ENCODE data around the gene GAS1.

DNA sequence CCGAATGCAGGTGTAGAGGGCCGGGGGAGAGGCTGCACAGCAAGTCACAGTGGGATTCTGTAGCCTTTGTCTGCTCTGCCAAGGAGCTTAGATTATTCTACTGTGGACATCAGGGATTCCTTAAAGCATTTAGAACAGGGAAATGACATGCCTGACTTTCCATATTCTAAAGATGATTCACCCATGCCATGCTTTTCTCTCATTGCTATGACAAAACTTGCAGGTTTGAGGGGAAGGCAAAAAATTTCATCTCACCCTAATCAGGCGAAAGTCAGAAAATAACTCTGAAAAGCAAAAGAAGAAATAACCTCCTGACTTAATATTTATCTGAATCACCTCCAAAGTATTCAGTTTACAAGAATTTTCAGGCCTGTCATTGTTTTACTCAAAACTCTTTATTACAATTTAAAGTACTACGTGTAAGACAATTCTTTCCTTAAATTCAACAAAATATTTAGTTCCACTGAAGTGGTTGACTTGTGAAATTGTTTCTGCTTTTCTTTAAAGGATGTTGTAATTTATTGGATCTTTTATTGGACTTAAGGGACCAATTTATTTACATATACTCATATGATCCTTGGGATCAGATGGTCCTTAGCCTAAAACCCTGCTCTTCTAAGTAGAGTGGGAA, 30.0 kb upstream of the GAS1 start:
- TF ChIP-seq, protein P1, sequence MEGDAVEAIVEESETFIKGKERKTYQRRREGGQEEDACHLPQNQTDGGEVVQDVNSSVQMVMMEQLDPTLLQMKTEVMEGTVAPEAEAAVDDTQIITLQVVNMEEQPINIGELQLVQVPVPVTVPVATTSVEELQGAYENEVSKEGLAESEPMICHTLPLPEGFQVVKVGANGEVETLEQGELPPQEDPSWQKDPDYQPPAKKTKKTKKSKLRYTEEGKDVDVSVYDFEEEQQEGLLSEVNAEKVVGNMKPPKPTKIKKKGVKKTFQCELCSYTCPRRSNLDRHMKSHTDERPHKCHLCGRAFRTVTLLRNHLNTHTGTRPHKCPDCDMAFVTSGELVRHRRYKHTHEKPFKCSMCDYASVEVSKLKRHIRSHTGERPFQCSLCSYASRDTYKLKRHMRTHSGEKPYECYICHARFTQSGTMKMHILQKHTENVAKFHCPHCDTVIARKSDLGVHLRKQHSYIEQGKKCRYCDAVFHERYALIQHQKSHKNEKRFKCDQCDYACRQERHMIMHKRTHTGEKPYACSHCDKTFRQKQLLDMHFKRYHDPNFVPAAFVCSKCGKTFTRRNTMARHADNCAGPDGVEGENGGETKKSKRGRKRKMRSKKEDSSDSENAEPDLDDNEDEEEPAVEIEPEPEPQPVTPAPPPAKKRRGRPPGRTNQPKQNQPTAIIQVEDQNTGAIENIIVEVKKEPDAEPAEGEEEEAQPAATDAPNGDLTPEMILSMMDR (conservative IDR thresholded peaks at IDR 0.05), result no peak
- TF ChIP-seq ZFX (IDR thresholded peaks at IDR 0.05), result no peak

Data from C4-2B (cell line).